HPDE6-E6E7 (cell line): Measurements from ENCODE around the gene GUSB.

ENCODE experiments used
- DNase-seq: peaks from one replicate; pipeline ENCODE4 v3.0.0; 2011; ENCODE audit warnings: missing footprints; ENCODE audit errors: extremely low spot score

GUSB gene

DNA sequence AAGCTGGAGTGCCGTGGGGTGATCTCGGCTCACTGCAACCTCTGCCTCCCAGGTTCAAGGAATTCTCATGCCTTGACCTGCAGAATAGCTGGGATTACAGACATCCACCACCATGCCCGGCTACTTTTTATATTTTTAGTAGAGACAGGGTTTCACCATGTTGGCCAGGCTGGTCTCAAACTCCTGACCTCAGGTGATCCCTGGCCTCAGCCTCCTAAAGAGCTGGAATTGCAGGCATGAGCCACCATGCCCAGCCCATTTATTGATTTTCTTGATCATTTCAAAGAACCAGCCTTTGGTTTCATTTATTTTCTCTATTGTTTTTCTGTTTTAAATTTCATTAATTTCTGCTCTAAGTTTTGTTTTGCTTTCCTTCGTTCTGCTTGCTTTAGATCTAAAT lies 50.3 kb downstream of the GUSB start:
- DNase-seq: no peak

- DNase-seq: no peak
Observed at GRCh38 chr7:65927489-65928448, 54.2 kb downstream of the GUSB start.

- no peak for DNase-seq
Observed at GRCh38 chr7:65926588-65926987, 55.4 kb downstream of the GUSB start.

DNA sequence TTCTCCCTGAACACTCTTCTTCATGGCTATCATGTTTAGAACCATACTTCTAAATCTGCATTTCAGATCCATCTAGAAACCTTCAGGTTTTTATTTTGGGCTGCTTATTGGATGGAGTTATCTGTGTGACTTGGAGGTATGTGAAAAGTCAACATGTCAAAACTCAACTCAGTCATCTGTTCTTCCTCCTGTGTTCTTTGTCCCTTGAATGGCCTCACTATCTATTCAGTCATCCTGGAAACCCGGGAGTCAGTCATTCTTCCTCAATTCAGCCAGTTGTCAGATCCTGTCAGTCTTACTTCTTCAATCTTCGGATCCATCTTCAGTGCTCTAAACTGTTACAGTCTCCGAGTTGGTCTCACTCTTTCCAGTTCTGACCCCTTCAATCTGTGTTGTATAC lies 57.0 kb downstream of the GUSB start:
- no peak for DNase-seq

DNA sequence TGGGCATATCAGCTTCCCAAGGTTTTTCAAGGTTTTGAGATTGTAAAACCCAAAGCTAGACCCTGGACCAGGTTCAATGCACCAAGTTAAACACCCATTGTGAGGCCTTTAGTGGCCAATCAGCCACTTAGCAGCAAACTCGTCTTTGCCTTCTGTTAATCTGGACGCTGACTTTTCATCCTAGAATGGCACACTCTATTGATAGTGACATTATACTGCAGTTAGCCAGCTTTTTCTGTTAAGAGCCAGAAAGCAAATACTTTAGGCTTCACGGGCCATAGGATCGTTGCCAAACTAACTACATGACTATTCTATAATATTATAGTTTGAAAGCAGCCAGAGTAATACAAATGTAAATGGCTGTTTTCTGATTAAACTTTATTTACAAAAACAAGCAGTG lies 57.8 kb downstream of the GUSB start:
- DNase-seq: no peak

DNA sequence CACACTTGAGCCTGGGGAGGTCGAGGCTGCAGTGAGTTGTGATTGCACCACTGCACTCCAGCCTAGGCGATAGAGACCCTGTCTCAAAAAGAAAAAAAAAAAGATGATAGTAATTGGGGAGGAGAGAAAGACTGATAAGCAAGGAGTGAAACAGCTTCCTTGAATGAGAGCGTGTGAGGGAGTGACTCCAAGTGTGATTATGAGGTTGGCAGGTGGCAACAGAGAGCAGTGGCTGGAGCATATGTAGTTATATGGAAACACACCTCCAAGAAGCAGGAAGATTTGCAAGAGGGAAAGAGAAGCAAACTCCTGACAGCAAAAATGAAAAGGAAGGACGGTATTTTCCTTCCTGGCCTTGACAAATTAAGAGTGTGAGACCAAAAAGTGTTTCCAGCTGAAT lies 58.7 kb downstream of the GUSB start:
- no peak for DNase-seq

DNA sequence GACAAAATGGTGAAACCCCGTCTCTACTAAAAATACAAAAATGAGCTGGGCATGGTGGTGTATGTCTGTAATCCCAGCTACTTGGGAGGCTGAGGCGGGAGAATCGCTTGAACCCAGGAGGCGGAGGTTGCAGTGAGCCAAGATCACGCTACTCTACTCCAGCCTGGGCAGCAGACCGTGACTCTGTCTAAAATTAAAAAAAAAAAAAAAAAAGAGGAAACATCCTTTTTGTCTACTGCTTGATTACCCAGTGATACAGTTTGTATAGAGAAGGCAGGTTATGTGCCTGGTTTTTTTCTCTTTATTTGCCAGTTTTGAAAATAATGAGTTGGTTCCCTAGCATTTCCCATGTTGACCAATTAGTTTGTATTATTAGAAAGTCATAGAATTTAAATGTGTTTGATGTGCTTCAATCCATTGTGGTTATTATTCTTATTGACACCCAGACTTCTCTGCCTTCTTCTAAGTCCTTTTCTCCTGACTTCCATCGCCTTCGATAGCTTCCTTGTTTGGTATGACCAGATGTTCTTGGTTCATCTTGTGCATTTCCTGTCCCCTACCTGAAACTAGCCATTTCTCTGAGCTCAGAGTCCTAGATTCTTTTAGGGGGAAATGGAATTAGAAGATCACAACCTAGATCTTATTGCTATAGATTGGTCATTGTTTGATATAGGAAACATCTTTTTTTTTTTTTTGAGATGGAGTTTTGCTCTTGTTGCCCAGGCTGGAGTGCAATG lies 65.9 kb downstream of the GUSB start:
- no peak for DNase-seq

- no peak for DNase-seq
Observed at GRCh38 chr7:65912237-65912636, 69.8 kb downstream of the GUSB start.
